T-helper 1 cell treated with Interleukin-12 subunit alpha and Interleukin-12 subunit beta and Interleukin-4 antibody, amounts not matched to agents 30 ng/mL and 1 ng/mL, for 36 hours (primary cell): ENCODE measurements around the gene NPW. TPM values are rescaled to one million over a fixed set of nuclear protein-coding genes. Genes with fewer than 3 reads are reported as not detected.
"Not testable (repeated sequence)": the region's sequence is repeated elsewhere in the genome, so short reads cannot be mapped to it uniquely, and the experiment has no call there.

ENCODE experiments used
- intact Hi-C: fragments of 100-400 bp; cut with micrococcal nuclease; formaldehyde crosslinking; loops from one replicate; pipeline ENCODE4 v1.15.1; 2024
- total RNA-seq: library from RNA; stranded (reverse); gene quantifications from 2 replicates; pipeline ENCODE4 v1.2.3, GENCODE V29; 2022

NPW gene
- total RNA-seq, 1 donor from 2014 or later: 0.37 TPM

DNA sequence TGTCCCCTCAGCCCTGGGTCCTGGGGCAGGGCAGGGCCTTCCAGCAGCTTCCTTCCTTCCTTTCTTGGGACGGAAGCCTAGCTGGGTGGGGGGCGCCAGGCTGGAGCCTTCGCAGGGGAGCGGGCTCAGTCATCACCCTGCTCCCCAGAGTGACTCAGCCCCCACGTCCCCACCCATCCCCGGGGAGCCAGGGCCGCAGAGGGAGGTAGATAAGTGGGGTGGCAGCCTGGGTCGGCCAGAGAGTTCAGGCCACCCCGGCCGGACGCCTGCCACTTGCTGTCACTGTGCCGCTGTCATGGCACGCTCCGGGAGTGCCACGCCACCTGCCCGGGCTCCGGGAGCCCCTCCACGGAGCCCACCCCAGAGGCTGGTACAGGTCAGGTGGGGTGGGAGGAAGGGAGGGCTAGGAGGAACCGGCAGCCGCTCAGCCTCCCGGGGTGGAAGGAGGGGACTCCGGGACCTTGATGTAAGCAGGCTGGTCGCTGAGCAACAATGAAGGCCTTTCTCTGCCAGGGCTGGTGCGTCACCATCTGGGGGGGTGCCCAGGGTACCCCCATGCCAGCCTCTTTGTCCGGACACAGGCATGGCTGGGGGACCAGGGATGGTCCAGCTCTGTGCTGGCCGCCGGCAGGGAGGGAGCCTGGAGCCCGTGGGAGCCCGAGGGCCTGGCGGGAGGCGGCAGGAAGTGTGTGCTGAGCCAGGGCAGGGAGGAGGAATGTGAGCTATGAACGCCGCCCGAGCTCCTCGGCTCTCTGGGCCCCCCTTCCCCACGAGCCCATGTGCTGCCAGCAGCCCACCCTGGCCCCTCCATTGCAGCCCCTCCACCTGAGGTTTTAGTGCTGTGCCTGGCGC is 13.7 kb downstream of the NPW start:
- intact Hi-C loops: no loop called here

DNA sequence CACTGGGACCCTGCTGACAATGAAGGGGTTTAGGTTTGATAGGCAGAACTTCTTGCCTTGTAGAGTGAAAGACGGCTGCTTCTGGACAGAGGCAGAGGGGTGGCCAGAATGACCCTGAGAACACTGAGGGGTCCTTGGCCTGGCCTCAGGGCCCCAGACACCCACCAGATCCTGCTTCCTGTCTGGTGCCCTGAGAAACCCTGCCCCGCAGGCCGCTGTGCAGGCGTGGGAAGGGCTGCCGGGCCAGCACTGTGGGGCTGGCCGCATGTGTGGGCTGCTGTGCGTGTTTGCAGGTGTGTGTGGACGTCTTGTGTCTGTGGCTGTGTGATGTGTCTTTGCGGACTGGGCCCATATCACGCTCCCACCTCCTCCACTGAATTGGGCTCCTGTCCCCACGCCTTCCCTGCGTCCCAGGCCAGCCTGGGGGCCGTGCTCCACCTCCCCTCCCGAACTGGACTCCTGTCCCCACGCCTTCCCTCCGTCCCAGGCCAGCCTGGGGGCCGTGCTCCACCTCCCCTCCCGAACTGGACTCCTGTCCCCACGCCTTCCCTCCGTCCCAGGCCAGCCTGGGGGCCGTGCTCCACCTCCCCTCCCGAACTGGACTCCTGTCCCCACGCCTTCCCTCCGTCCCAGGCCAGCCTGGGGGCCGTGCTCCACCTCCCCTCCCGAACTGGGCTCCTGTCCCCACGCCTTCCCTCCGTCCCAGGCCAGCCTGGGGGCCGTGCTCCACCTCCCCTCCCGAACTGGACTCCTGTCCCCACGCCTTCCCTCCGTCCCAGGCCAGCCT is 14.5 kb downstream of the NPW start:
- intact Hi-C loops: not testable (repeated sequence)

DNA sequence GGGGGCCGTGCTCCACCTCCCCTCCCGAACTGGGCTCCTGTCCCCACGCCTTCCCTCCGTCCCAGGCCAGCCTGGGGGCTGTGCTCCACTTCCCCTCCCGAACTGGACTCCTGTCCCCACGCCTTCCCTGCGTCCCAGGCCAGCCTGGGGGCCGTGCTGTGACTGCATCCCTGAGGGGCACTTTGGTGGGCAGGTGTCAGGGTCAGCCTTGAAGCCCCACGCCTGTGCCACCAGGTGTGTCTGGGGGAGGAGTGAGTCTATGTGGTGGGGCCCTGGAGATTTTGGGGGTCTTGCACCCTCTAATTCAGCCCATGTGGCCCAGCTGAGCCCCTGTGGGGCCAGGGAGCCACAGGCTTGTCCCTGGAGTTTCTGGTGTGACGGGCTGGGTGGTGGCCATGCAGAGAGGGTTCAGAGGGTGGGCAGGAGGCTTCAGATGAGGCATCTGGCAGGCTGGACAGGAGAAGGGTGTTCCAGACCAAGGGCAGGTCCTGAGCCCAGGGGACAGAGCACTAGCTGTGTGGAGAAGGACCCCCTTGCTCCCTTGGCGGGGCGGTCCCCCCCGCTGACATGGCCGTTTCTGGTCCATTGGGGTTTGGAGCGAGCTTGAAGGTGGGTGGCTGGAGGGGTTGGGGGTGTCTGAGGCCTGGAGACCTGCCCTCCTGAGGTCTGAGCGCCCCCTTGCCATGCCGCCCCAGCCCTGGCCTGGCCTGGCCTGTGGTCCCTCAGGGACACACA is 15.3 kb downstream of the NPW start:
- intact Hi-C loops: no loop called here

DNA sequence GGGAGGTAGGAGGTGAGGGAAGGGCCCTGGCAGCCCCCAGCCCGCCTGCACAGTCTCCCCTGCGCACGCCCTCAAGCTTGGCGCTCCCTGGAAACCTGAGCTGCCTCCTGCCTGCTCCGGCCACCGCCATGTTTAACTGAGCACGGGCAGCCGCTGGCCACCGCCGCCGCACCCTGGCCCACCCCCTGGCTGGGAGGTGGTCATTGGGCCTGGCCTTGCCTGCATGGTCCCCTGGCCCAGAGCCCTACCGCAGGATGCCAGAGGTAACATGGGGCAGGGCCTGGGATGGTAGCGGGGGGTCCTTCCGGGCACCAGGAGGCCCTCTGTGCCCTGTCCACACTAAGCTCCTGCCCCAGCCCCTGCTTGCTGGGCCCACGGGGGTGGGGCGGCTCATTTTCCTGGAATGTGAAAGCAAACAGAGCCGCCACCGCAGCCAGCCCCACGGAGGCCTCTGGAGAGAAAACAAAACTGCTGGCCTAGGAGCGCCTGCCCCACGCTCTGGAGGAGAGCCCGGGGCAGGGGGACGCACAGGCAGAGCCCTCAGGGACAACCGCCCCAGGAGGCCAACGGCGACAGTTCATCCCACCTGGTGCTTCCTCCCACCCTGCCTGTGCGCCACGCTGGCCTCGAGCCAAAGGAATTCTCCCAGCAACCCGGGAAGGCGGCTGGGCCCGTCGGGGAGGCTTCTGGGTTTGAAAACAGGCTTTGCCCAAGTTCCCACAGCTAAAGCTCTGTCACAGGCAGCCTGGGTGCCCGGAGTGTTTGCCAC is 16.0 kb downstream of the NPW start:
- intact Hi-C loops: no loop called here

DNA sequence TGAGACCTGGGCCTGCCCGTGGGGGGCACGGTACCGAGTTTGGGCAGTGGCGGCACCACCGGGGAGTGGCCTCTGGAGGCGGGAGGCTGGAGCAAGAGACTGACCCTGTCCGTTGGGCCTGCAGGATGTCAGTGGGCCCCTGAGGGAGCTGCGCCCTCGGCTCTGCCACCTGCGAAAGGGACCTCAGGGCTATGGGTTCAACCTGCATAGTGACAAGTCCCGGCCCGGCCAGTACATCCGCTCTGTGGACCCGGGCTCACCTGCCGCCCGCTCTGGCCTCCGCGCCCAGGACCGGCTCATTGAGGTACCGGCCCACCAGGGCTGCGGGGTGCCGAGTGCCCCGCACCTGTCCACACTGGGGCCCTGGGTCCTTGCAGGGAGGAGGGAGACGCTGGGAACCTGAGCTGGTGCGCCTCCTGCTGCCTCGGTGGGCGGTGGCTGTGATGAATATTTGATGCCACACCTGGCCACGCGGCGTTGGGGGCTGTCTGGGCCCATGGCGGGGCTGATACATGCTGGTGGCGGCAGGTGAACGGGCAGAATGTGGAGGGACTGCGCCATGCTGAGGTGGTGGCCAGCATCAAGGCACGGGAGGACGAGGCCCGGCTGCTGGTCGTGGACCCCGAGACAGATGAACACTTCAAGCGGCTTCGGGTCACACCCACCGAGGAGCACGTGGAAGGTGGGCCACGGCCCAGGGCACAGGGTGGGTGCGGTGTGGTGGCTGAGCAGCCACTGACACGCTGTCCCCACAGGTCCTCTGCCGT is 16.8 kb downstream of the NPW start:
- intact Hi-C loops: no loop called here

DNA sequence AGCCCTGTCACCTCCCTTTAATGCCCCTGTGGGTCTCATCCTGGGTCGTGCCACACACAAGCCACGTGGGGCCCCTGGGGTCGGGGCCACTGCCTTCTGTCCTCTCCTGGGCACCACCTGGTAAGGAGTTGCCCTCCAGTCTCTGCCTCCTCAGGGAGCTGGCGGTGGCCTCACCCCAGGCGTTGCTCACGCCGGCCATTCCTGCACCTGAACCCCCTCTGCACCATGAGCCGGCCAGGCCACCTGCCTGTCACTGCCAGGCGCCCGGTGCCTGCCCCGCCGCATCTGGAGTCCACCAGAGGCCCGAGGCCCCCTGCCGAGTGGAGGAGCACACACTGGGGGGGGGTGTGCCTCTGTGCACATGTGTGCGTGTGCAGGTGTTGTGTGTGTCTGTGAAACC is 17.5 kb downstream of the NPW start:
- intact Hi-C loops: no loop called here

DNA sequence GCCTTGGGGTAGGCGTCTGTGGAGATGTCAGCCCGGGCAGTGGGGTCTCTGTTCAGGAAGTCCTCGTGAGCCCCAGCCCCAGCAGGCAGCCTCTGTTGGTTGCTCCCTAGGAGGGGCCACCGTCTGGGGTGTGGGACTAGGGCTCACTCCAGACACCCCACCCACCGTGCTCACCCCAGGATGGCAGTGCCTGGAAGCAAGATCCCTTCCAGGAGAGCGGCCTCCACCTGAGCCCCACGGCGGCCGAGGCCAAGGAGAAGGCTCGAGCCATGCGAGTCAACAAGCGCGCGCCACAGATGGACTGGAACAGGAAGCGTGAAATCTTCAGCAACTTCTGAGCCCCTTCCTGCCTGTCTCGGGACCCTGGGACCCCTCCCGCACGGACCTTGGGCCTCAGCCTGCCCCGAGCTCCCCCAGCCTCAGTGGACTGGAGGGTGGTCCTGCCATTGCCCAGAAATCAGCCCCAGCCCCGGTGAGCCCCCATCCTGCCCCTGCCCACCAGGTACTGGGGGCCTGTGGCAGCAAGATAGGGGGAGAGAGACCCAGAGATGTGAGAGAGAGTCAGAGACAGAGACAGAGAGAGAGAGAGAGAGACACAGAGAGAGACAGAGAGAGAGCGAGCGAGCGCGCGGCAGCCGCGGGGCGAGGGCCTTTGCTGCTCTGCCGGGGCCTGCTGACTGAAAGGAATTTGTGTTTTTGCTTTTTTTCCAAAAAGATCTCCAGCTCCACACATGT is 18.2 kb downstream of the NPW start:
- intact Hi-C loops: no loop called here

DNA sequence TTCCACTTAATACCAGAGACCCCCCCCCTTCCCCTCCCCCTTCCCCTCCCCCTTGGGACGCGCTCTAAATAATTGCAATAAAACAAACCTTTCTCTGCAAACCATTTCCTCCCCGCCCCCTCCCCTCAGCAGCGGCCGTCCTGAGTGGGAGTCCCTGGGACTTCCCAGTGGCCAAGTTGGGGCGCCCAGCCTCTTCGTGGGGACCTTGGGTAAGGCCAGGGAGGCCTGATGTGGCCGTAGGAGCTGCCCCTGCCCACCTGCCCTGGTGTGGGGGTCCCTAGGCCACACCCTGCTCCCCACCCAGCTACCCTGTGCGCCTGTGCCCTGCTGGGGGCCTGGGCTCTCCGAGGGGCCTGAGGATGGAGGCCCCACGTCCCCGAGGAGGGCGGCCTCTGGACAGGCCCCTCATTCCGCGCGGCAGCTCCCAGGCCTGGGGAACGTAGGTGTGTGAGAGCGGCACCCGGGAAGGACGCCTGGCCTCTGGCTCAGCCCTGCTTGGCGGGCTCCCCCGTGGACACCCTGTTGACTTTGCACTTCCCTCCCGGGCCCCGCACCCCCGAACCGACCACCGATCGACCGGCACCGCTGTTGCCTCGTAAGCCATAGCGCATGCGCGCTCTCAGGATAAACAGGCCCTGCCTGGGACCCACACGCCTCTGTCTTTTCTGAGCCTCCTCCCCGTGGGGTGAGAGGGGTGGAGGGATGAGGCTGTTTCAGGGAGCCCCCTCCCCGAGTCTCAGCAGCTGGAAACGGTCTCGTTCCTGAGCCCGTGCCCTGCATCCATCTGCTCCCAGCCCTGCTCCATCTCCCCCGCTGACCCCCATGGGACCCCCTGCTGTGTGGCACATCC is 19.0 kb downstream of the NPW start:
- intact Hi-C loops: no loop called here

DNA sequence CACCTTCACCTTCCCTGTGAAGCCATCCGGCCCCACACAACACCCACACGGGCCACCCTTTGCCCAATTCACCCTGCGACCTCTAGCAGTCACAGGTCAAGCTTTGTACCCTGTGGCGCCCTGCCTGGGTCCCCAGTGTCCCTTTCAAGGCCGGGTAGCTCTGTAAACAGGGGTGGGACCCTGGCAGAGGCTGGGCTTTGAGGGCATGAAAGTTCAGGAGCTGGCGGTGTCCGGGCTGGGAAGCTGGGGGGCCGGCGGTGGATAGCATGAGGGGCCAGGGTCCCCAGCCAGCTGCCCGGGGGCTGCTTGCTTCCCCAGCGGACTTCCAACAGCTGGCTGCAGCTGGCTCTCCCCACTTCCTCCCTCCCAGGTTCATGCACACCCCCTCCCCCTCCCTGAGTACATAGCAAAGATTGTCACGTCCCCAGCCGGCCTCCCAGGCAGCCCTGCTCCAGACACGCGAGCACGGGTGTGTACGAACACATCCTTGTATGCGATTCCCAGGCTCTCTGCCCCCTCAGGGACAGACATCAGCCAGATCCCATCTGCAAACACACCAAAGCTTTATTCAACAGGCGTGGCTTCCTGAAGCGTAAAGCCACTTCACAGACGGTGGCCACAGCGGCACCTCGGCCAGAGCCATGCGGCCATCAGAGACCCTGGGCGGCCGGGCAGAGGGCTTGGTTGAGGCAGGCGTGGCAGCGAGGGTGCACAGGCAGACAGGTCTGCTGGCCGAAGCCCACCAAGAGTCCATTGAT is 19.9 kb downstream of the NPW start:
- intact Hi-C loops: no loop called here

DNA sequence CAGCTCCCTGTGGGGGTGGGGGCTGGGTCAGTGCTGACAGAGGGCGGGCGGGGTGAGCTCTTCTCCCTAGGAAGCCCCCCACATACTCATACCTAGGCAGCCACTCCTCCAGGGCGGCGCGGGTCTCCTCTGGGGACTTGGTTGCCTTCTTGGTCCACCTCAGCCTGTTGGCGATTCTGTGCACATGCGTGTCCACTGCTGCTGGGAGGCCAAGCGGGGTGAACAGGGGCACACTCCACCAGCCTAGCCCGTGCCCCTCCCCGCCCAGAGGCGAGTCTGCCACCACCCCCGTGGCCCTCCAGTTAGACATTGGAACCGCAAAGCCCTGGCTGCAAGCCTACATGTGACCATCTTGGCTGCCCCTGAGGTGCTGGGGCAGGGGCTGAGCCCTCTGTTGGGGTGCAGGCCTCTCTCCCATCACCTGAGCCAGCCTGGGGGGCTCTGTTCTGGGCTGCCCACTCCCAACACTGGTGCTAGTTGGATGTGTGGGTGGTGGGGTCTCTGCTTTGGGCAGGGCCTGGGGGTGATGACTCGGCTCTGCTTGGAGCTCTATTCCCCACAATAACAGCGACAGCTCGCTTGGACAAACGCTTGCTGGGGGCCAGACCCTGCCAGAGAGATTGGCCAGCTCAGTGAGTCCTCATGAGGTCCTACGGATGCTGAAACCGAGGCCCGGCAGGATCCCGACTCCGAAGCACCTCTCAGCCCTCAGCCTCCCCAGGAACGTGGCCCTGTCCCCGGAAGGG is 20.6 kb downstream of the NPW start:
- intact Hi-C loops: no loop called here

DNA sequence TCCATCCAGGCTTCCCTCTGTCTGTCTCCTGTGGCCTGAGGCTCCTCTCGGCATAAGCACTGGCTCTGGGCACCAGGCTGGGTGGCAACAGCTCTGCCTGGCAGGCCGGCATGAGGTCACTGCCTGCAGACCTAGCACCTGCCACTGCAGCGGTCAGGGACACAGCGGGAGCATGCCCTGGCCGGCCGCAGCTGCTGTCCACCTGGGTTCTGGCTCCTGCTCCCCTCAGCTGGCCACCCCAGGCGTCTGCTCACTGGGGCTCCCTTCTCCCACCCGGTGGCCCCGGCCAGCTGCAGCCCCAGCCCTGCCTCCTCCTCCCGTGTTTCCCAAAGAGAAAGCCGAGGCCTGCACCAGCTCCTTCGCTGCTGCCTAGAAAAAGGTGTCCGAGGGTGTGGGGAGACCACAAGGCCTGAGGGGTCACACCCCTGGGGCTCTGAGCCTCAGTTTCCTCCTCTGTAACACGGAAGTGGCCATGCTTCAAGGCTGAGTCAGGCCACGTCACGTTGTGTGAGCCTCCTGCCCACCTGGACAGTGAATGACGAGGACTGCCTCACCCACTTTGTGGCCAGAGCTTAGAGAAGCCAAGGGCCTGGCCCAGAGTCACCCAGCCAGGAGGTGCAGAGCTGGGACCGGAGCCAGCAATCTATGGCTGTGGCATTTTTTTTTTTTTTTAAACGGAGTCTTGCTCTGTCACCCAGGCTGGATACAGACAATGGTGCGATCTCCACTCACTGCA is 21.4 kb downstream of the NPW start:
- intact Hi-C loops: no loop called here

DNA sequence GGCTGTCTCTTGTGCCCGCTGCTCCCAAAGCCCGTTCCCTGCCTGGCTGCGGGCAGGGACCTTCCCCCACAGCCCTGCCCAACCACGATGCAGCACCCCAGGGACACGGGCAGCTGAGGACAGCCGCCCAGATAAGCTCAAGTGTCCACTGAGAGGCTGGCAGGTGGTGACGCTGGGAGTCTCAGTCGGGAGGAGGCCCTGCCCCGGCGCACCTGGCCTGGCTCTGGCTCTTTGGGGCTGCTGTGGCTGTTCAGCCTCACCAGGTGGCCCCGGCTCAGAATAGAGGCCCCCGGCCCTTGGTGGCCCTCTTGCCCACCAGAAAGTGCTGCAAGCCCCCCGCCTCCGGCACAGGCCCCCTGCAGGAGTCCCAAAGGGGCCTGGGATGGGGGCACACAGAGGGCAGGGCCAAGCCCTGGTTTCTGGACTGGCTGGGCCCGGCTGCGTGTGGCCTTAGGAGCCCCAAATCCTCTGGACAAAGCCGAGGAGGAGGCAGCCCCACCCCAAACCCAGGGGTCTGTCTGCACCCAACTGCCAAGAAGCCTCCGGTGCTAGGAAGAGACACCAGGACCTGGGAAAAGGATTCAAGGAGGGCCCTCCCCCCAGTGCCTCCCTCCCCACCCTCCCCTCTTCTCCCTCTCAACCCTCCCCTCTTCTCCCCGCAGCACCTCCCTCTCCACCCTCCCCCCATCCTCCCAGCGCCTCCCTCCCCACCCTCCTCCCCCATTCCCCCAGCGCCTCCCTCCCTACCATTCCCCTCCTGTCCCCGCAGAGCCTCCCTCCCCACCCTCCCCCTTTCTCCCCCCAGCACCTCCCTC is 22.8 kb downstream of the NPW start:
- intact Hi-C loops: no loop called here

DNA sequence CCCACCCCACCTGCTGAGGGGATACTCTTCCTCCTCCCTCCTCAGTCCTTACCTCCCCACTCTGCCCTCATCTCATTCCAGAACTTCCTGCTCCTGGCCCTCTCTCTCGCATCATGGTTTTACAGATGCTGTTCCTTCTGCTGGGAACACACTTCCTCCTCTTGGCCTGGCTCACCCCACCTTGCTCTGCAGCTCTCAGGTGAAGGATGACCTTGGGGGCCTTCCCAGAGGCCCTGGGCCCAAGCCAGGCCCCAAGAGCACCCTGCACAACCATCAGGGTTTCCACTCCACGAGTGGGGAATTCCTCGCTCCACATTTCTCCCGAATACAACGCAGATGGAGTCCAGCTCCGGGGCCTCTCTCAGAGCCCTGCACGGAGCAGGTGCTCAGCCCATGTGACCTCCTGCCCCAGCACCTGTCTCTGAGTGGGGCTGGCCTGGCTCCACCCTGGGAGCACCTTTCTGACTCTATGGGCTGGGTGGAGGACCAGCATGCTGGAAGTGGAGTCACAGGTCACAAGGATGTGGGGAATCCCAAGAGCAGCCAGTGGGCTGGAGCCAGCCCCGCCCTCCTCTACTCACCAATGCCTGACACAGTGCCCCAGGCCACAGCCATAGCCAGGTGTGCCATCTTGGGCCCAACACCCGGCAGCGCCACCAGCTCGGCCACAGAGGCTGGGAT is 23.5 kb downstream of the NPW start:
- intact Hi-C loops: no loop called here

DNA sequence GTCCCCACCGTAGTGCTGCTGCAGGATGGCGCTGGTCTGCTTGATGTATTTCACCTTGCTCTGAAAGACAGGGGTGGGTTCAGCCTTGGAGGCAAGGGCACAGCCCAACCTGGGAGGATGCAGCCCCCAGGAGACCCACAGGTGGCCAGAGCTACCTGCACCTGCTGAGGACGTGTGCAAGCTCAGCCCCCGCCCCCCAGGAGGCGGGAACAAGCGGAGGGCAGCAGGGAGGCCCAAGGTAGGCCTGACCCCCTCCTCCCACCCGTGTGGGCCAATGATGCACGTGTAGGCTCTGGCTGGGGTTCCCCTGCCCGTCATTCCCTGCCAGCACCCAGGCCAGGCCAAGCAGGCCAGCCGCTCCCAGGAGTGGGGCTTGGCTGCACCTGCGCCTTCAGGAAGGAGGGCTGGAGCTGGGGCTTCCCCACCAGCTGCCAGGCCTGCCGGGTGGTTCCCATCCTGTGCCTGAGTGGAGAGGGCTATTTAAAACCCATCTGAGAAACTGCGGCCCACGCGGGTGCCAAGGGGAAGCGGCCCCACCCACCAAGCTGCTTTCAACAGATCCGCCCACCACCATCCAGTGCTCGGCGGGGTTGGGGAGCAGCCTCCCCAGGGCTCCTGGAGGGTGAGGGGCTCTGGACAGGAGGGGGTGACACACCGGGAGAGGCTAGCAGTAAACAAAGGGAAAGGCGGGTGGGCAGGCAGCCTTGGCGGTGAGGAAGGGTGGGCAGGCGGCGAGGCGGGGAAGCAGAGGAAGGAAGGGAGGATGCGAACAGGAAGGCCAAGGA is 24.3 kb downstream of the NPW start:
- intact Hi-C loops: no loop called here
